ENCODE results near the gene TRPM3.

DNA sequence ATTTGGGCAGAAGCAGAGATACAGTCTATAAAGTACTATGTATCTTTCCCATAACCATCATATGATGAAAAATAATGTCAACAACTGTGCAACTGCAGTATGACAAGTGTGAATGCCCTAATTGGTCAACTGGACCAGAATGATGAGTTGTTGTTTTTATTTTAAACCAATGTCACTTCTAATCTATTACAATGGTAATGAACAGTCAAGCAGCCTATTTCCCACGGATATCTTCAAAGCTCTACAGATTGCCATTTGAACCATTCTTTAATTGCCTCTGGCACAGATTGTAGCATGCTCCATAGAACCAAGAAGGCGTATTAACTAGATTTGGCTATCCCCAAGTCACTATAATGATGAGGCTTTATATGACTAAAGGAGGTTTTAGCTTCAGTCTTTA, 233.6 kb downstream of the TRPM3 start:
- TF ChIP-seq, protein P1, sequence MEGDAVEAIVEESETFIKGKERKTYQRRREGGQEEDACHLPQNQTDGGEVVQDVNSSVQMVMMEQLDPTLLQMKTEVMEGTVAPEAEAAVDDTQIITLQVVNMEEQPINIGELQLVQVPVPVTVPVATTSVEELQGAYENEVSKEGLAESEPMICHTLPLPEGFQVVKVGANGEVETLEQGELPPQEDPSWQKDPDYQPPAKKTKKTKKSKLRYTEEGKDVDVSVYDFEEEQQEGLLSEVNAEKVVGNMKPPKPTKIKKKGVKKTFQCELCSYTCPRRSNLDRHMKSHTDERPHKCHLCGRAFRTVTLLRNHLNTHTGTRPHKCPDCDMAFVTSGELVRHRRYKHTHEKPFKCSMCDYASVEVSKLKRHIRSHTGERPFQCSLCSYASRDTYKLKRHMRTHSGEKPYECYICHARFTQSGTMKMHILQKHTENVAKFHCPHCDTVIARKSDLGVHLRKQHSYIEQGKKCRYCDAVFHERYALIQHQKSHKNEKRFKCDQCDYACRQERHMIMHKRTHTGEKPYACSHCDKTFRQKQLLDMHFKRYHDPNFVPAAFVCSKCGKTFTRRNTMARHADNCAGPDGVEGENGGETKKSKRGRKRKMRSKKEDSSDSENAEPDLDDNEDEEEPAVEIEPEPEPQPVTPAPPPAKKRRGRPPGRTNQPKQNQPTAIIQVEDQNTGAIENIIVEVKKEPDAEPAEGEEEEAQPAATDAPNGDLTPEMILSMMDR (IDR thresholded peaks at IDR 0.05; ENCODE audit: insufficient read depth, low read length): no peak
- TF ChIP-seq GABPA (IDR thresholded peaks at IDR 0.05; ENCODE audit: low read depth) (no peak), SPI1 (IDR thresholded peaks at IDR 0.05; ENCODE audit: borderline replicate concordance, low read depth) (no peak), POLR2AphosphoS5 (IDR thresholded peaks at IDR 0.05; ENCODE audit: low read depth) (no peak)
- TF ChIP-seq, protein P2, sequence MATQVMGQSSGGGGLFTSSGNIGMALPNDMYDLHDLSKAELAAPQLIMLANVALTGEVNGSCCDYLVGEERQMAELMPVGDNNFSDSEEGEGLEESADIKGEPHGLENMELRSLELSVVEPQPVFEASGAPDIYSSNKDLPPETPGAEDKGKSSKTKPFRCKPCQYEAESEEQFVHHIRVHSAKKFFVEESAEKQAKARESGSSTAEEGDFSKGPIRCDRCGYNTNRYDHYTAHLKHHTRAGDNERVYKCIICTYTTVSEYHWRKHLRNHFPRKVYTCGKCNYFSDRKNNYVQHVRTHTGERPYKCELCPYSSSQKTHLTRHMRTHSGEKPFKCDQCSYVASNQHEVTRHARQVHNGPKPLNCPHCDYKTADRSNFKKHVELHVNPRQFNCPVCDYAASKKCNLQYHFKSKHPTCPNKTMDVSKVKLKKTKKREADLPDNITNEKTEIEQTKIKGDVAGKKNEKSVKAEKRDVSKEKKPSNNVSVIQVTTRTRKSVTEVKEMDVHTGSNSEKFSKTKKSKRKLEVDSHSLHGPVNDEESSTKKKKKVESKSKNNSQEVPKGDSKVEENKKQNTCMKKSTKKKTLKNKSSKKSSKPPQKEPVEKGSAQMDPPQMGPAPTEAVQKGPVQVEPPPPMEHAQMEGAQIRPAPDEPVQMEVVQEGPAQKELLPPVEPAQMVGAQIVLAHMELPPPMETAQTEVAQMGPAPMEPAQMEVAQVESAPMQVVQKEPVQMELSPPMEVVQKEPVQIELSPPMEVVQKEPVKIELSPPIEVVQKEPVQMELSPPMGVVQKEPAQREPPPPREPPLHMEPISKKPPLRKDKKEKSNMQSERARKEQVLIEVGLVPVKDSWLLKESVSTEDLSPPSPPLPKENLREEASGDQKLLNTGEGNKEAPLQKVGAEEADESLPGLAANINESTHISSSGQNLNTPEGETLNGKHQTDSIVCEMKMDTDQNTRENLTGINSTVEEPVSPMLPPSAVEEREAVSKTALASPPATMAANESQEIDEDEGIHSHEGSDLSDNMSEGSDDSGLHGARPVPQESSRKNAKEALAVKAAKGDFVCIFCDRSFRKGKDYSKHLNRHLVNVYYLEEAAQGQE (IDR thresholded peaks at IDR 0.05; ENCODE audit: insufficient replicate concordance, low read depth): no peak
